ENCODE results near the gene THPO.

- TF ChIP-seq CTCF (IDR thresholded peaks at IDR 0.05) (no peak), POLR2A (IDR thresholded peaks at IDR 0.05) (no peak)
These were observed 17.7 kb downstream of the THPO start for GRCh38 chr3:184360070-184360928.

Measured in upper lobe of left lung (tissue), 4 donors.